Adrenal gland (tissue), 5 donors: ENCODE measurements around the gene ST6GALNAC3.

Source experiments
- POLR2A ChIP-seq, 2 donors: fragments of 450-650 bp; IDR thresholded peaks; one replicate each; pipeline ENCODE4 v1.6.1; 2017; ENCODE audit warnings: antibody characterized with exemption in 2 of 2, mild to moderate bottlenecking in 2 of 2, moderate library complexity in 1 of 2
- TF ChIP-seq, protein P1 (sequence below), 6 experiments: fragments of 450-650 bp in 4 of 6; fragments of 200-600 bp in 2 of 6; sonication (generic) in 1 of 6; IDR thresholded peaks; 1 replicate in 5 of 6; 2 replicates in 1 of 6; pipeline versions ENCODE4 v1.5.1 to v1.8.0; 2016 to 2021; ENCODE audit warnings: antibody characterized with exemption in 6 of 6, mild to moderate bottlenecking in 2 of 6, moderate library complexity in 1 of 6
- donor health status: DM: no; HTN: no; CAD: no.

DNA sequence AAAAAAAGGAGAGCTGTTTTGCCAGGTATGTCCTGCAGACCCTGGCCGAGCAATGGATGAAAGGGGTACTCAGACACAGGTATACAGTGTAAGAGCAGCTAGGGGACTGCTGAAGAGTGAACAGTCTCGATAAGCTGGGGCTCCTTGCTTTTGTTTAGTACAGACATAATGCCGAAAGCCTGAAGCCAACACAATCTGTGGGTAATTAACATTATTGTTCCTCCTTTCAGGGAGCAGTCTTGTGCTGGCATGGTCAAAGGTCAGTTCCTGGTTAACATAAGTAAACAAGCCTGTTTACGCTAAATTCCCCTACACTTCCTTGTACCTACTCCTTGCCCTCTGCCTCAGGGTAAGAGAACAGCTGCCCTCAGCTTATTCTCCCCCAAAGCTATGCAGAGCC lies 520.5 kb downstream of the ST6GALNAC3 start:
- TF ChIP-seq, protein P1, sequence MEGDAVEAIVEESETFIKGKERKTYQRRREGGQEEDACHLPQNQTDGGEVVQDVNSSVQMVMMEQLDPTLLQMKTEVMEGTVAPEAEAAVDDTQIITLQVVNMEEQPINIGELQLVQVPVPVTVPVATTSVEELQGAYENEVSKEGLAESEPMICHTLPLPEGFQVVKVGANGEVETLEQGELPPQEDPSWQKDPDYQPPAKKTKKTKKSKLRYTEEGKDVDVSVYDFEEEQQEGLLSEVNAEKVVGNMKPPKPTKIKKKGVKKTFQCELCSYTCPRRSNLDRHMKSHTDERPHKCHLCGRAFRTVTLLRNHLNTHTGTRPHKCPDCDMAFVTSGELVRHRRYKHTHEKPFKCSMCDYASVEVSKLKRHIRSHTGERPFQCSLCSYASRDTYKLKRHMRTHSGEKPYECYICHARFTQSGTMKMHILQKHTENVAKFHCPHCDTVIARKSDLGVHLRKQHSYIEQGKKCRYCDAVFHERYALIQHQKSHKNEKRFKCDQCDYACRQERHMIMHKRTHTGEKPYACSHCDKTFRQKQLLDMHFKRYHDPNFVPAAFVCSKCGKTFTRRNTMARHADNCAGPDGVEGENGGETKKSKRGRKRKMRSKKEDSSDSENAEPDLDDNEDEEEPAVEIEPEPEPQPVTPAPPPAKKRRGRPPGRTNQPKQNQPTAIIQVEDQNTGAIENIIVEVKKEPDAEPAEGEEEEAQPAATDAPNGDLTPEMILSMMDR (IDR thresholded peaks at IDR 0.05): no peak
- no peak for TF ChIP-seq POLR2A (IDR thresholded peaks at IDR 0.05)
